NCI-H2196 (cell line): ENCODE results near the gene TBC1D16.

Source experiments
- DNase-seq: peaks from one replicate; lab custom pipeline; 2025; ENCODE audit not compliant: unreplicated experiment; lab: John Stamatoyannopoulos, UW

The TBC1D16 gene

DNA sequence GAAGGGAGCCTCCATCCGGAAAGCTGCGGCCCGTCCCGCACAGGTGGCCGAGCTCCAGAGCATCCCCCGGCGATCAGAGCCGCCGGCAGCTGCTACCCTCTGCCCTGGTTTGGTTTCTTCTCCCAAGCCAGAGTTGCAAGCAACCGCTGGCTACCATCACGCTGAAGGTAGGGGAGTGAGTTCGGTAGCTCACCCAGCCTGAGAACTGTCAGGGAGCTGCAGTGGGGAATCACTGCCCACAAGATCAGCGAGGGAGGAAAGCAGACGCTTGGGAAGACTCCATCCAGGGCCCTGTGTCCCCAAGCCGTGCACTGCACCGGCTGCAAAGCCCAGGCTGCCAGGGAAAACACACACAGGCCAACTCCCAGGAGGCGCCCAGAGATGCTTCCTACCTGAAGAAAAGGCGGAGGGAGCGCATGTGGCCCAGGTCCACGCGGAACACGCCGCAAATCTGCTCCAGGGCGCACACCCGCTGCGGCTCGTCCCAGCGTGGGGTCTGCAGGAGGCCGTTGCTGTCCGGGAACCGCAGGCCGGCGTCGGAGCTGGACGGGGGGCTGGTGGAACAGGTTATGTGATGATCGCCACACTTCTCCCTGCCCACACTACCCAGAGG is 83.3 kb downstream of the TBC1D16 start:
- no peak for DNase-seq

DNA sequence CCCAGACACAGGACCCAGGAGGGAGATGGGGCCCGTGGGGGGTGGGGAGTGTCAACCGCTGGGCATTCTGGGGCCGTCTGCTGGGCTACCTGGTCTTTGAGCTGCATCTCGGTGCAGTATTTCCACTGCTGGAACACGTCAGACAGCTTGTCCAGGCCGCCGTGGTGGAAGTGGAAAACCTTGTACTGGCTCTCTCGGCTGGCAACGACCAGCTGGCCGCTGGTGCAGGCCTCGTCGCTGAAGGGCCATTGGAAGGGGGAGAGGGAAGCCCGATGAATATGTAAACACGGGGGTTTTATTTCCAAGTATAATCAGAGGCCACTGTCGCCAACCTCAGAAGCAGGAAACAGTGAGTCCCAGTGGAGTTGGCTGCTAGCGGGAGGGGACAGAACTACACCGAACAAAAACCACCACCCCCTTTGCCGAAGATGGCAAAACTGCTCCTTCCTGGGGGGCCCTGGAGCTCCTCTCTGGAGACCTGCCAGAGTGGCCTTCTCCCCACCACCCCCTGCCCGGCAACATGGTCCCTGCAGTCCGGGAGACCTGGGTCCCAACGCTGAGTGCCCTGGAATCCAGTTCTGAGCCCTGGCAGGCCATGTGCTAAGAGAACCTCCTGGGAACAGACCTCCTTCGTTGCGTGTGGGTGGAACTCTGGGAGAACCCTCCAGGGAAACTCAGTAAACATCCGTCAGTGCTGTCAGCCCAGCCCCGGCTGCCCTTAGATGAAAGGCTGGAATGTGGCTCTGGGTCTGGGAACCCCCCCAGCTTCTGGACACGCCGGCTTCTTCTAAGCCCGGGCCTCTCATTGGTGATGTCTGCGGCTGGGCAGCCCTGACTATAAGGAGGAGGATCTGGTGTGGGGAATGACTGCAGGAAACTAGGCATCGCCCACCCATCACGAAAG is 84.1 kb downstream of the TBC1D16 start:
- no peak for DNase-seq

DNA sequence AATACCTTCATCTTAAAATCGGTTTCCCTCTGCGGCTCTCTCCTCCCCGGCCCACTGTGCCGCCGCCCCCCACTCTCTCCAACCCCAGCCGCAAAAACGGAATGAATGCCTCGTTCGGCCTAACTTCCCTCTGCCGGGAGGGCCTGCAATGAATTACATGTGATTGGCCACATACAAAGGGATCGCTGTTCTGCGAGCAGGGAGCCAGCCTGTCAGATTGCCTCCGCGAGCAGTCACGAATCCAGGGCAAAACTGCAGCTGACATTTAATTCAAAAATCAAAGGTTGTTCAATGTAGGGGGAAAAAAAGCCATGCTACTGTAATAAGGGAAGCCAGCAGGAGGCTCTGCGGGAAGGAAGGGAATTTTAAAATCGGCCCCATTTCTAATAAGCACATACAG is 84.9 kb downstream of the TBC1D16 start:
- DNase-seq, result no peak

DNA sequence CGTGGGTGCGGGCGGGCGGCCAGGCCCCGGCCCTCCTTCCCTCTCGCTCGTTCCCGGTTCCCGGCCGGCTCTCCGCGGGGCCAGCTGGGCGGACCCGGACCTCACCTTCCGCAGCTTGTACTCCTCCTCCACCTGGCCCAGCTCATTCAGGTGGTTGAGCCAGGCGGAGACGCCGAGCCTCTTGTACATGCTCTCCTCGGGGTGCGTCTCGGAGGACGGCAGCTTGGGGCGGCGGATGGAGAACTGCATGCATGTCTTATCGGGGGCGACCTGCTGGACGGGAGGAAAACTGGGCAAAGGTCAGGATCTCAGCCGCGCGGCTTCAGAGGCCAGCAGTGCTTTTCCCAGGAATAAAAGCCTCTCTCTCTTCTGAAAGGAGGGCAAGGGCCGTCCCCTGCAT is 85.4 kb downstream of the TBC1D16 start:
- DNase-seq, result no peak

DNA sequence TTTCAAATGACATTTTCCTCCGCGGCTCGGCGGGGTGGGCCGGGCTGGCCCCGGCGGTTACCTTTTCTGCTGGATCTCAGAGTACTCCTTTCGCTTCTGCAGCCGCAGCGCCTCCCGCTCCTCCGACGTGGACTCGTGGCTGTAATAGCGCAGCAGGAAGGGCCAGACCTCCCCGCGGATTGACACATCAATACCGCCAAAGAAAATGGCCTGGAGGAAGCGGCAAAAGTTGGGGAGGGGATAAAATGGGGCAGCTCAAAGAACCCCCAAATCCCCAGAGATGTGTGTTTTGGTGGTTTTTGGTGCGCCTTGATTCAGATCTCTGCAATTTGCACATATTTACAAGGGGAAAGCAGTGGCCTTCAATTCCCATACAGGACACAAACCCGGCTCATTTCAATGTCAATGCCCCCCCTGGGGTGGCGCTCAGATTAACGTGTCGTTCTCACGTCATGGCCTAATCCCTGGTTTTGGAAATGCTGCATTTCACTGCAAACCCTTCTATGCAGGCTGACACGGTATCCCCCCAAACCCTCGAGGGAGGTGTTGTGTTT is 85.9 kb downstream of the TBC1D16 start:
- DNase-seq, result no peak

DNA sequence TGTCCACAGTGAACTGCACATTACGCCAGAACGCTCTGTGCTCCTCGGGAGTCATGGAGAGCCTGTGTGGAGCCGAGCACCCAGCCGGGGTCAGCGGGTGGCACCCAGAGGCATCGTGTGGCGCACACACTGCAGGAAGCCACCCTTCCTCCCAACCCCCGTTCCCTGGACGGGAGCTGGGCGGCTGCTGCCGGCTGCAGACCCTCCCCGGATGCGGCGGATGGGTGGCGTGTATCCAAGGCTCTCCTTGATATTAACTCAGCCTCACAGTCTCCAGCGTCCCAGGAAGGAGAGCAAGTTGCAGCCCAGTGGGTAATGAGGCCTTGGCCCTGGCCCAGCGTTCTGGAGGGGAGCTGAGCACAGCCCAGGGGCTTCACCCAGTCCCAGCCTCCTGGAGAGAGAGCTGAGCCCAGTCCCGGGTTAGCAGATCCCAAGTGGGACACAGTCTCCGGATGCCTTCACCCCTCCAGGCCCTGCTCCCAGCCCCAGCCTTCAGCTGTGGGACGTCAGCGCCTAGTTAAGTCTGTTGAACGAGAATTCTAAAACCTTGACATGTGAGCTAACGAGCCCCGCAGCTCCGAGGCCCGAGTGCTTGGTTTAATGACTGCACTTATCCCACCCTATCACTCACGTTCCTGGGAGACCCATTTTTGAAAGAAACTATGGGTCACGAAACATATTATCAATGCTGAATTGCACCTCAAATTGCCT is 86.6 kb downstream of the TBC1D16 start:
- no peak for DNase-seq

DNA sequence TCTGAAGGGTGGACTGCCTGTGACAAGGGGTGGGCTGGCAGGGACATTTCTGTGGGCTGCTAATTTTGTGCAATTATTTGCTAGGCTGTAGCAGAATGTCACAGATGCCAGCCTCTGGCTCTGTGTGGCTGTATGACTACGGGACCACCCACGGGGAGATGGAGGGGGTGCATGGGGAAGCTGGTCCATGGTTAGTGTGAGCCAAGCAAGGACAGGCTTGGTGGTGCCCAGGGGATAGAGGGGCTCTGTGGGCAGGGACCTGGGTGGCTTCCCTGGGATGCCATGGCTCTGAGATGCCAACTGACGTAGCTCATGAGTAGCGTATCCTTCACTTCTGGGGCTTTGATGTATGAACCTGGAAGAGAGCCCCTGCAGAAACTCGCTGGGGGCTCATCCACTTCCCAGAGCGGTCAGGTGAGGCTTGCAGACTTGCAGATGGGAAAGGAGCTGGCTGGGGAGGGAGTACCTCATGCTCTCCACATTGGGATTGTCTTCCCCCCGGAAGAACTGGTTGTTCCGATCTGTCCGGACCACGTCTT is 87.2 kb downstream of the TBC1D16 start:
- no peak for DNase-seq

DNA sequence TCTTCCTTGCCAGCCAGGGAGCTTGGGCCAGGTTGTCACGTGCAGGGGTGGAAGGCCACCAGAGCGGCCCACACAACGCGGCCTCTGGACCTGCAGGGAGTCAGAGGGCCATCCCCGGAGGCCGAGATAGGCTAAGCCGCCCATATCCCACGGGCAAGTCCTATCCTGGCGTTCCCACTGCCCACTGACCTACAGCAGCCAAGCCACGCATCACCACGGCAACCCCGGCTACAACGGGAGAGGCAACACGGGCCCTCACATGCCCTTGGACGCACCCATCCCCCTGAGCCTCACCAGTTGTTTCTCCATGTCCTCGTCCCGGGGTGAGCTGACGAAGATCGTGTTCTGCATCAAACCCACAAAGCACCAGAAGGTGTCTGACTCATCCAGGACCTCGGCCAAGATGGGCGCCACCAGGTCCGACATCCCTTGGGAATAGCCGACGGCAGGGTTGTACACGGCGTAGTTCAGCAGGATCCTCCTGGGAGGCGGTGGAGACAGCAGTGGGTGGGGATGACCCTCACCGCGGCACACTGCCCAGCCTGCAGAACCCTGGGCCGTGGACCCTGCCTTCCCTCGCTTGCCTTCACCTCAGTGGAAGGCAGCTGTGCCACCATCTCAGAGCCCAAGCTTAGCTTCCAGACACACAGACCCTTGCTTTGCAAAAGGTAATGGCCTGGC is 88.2 kb downstream of the TBC1D16 start:
- DNase-seq, result no peak

DNA sequence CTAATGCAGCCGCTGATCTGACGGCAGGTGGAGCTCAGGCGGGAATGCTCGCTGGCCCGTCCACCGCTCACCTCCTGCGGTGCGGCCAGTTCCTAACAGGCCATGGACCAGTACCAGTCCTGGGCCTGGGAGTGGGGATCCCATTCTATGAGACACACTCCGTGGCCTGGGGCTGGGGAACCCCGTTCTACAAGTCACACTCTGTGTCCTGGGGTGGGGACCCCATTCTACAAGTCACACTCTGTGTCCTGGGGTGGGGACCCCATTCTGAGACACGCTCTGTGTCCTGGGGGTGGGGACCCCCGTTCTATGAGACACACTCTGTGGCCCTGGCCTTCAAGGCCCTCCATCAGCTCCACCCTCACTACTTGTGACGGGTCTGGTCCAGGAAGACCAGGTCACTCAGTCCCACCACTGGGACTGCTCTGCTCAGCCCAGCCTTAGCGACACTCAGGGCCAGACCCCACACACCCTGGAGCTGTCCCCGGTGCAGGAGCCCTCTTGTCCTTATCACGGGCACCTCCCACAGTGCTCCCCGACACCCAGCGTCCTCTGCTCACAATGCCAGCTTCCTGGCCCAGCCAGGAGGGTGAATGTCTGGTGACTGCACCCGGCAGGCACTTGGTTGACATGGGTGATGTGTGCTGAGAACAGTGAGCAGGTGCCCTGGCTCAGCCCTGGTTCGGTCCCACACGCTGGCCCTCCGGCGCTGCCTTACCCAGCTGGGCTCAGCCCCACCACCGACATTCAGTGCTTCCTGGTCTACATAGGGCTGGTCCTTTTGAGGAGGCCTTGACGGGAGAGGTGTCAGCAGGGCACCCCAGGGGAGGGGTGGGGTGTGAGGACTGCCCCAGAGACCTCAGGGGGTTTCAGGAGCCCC is 89.1 kb downstream of the TBC1D16 start:
- no peak for DNase-seq

DNA sequence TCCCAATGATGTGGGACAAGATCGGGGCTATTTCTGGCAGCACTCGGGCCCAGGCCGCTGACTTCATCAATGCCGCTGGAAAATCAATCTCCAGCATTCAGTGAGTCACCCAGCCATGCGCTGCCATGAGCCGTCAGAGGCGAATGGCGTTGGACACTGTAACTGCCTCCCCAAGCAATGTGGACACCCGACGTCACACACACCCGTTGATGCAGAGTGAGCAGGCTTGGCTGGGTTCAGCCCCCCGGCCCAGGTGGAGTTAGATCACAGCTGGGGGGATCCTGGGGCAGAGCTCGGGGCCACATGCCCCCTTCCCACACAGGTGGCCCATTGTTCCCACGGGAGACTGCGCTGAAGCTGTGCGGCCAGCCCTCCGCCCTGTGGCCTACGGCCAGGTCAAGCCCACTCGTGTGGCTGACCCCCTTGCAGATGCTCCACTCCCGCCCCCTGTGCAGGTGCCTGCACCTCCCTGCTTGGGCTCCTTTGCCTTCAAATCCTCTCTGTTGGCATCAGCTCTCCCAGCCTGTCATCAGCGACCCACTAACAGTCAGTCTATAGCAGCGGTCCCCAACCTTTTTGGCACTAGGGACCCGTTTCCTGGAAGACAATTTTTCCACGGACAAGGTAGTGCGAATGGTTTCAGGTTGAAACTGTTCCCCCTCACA is 89.9 kb downstream of the TBC1D16 start:
- DNase-seq, result no peak

DNA sequence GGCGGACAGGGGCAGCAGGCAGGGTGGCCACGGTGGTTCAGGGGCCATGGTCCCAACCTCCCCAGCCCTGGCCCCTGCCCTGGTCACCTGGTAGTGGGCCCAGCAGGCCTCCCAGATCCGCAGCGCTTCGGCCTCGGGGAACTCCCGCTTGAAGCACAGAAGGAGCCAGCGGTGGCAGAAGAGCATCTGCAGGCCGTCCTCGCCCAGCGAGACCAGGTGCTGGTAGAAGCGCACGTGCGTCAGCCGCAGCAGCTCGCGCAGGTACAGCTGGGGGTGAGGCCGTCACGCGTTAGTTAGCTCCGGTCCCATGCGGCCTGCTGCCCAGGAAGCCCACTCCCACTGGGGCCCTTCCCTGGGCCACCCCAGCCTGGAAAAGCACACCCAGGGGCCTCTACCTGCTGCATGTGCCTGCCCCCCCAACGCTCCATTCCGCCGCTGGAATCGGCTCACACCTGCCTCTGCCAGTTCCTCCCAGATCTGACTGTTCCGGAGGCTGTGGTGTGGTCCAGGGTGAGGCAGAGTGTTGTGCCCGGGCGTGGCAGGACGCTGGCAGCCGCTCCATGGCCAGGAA is 90.8 kb downstream of the TBC1D16 start:
- DNase-seq, result no peak

DNA sequence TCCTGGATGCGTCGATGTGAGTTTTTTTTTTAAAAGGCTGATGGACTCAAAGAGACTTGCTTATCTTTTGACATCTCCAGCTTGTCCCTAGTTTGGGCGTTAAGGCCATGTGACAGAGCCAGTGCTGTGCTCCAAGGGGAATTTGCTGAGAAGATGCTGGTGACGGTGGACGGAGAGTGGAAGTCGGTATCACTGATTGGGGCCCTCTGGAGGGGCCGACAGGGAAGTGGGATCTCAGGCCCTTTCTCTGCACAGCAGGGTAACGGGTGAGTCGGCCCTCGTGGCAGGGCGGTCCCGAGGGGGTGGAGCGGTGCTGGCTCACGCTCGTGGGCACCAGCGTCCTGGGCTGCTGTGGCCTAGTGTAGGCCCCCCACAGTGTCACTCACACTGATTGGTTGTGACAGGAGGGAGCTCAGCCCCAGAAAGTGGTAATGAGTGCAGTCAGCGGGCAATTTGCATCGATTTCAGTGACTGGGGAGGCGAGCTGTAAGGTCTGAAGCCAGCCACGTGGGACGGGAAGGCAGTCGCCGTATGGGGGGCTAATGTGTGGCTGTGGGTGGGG is 91.3 kb downstream of the TBC1D16 start:
- no peak for DNase-seq

DNA sequence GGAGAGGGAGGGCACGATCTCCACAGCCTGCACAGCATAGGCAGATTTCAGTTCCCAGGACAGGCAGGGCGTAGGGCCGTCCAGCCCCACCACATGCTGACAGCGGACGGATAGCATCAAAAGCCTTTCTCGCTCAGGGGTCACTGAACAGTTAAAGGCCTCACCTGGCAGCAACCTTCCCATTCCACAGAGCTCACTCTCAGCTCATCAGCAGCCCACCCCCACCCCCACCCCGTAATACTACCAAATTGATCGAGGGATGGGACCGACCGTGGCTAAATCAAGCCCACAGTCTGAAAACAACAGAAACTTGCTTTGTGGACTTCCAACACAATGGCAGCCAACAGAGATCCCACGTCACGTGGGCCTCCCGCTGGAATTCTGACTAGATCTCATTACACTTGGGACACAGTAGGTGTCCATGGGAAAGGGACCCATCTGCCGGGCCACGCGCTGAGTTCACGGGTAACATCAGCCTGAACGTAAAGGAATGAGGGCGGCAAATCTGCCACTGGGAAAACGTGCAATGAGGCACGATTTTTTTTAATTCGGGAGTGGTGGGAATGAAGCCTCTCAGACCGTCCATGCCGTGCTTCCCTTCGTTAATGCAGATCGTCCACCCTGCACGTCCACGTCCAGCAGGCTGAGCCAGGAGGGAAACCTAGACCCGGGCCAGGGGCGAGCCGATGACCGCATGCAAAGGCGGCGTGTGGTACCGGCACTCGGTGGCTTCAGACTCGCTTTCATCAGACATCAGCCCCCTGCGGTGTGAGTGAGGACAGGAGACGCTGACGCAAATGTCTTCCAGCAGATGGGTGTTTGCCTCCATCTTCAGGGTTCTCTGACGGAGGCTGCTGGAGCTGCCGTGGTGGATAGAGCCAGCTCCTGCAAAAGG is 92.1 kb downstream of the TBC1D16 start:
- no peak for DNase-seq

DNA sequence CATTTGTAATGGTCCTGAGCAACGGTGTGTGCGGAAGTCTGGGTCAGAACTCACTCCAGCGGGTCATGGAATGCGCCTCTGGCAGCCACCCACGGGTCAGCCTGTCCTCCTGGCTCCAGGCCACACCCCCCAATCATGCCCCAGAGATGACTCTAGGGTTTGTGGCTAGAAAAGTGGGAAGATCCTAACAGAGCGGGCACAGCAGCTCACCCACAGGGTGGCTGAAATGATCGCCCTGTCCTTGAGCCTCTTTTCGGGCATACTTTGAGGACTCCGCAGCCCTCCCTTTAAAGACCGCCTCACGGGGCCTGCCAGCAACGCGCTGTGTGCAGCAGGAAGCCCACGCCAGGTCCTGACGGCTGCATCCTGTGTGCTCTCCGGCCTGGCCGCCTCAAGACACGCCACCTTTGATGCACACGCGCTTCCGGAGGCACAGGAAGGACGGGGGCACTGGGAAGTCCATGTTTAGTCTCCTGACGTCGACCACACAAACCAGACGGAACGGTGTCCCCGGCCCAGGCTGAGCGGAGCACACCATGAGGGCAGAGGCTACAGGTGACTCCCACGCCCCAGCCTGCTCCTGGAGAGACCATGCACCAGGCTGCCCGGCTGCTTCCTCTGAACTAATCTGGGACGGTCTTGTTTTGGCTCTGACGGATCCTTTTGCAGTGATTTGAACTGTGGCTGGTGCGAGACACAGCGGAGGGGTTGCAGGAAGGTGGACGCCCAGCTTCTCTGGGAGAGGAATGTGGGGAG is 92.9 kb downstream of the TBC1D16 start:
- no peak for DNase-seq

DNA sequence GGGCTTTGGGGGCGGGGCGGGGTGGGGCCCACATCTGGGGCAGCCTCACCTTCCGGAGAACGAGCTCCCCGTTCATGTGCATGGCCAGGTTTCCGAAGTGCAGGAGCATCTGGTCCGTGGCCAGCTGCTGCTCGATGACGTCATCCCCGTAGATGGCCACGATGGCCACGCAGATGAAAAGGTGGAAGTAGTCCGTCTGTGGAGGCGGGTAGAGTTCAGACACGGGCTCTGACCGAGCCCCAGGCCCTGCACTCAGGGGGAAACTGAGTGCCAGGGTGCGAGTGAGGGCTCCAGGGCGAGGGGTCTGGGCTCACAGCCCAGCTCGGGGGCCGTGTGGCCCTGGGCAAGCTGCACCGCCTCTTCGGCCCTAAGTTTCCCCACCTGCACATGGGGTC is 93.7 kb downstream of the TBC1D16 start:
- no peak for DNase-seq

DNA sequence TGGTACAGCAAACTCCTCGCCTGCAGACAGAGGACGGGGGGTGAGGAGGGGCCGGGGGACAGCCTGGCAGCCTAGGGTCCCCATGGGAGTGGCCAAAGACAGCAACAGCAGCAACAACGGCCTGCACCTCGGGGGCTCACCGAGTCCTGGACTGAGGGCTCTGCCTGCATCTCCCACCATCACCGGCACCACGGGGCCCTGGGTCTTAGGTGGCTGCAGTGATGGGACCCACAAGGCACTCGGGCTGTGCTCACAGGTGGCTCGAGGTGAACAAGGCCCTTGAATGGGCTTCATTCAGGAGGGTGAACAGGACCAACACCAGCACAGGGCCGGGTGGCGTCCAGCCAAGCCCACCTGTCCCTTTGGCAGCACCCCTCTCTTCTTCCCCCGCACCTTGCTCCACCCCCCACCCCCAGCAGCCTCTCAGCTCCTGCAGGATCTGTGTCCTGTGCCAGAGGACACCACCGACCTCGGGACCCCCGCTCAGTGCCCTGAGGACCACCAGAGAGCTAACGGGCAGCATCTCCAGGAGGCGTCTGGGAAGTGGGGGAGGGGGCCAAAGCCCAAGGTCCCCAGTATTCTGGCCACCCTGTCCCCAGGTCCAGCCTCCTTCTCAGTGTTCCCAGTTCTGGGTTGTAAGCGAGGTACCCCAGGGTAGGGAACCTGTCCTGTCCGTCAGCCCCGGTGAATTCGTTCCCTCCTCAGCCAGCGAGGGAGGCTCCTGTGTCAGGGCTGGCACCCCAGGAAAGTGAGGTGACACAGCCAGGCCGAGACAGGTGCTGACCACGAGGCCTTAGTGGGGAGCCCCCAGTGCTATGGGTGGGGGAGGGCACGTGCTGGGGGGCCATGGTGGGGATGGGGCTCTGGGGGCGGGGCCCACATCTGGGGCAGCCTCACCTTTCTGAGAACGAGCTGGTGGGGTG is 94.3 kb downstream of the TBC1D16 start:
- DNase-seq, result no peak
